Upper lobe of left lung (tissue), 6 donors: ENCODE data around the gene UBE2M. TPM values are rescaled to one million over a fixed set of nuclear protein-coding genes. Genes with fewer than 3 reads are reported as not detected.

Source experiments
- ATAC-seq, 2 donors: fragments of 200-7000 bp; cut with Tn5 transposase; one replicate each; pipeline ENCODE4 v1.9.1; 2022; ENCODE audit warnings: mild to moderate bottlenecking in 2 of 2, moderate library complexity in 2 of 2; ENCODE audit not compliant: low FRiP score in 2 of 2
- DNase-seq, 2 donors: peaks; one replicate each; pipeline ENCODE4 v3.0.0-alpha.2; 2019 to 2020
- H3K27ac ChIP-seq, 4 donors: fragments of 200-600 bp; sonication (generic); one replicate each; pipeline ENCODE4 v1.5.1; 2016 to 2019
- H3K27me3 ChIP-seq, 4 donors: fragments of 200-600 bp; sonication (generic); one replicate each; pipeline ENCODE4 v1.5.1; 2017 to 2019
- H3K36me3 ChIP-seq, 4 donors: fragments of 200-600 bp; sonication (generic); one replicate each; pipeline ENCODE4 v1.5.1; 2016 to 2019
- H3K4me1 ChIP-seq, 4 donors: fragments of 200-600 bp; sonication (generic); one replicate each; pipeline ENCODE4 v1.5.1; 2018 to 2019
- H3K4me3 ChIP-seq, 4 donors: fragments of 200-600 bp; sonication (generic); one replicate each; pipeline ENCODE4 v1.5.1; 2017 to 2019; ENCODE audit warnings: mild to moderate bottlenecking in 2 of 4, moderate library complexity in 1 of 4
- H3K9me3 ChIP-seq, 4 donors: fragments of 200-600 bp; sonication (generic); one replicate each; pipeline ENCODE4 v1.5.1; 2018 to 2019
- EP300 ChIP-seq, 4 donors: sonication (generic); formaldehyde crosslinking; IDR thresholded peaks; one replicate each; pipeline ENCODE4 v1.5.1; 2017; ENCODE audit warnings: antibody characterized with exemption in 4 of 4, control low read depth in 2 of 4
- POLR2A ChIP-seq, 4 donors: fragments of 450-650 bp; IDR thresholded peaks; one replicate each; pipeline ENCODE4 v1.5.1; 2016 to 2017; ENCODE audit warnings: antibody characterized with exemption in 4 of 4, mild to moderate bottlenecking in 2 of 4
- POLR2AphosphoS5 ChIP-seq, 2 donors: sonication (generic); formaldehyde crosslinking; IDR thresholded peaks; one replicate each; pipeline ENCODE4 v1.5.1; 2017; ENCODE audit warnings: antibody characterized with exemption in 2 of 2
- WGBS, 2 donors: methylation state at CpG; one replicate each; pipeline ENCODE4 v1.1.5; 2017 to 2018; 5-methylcytosine and 5-hydroxymethylcytosine counted together
- total RNA-seq, 6 donors: library from RNA; depleted of rRNA in 4 of 6; stranded (reverse); fragments of >200 nt in 4 of 6; gene quantifications; one replicate each; pipeline versions ENCODE4 v1.1.0 to v1.2.1, GENCODE V29; 2016 to 2021
- TF ChIP-seq, protein P1 (sequence below), 6 experiments: fragments of 450-650 bp in 4 of 6; fragments of 200-600 bp in 2 of 6; sonication (generic) in 2 of 6; IDR thresholded peaks; one replicate each; pipeline ENCODE4 v1.5.1; 2016 to 2019; ENCODE audit warnings: antibody characterized with exemption in 6 of 6
- donor health status: DM: no; HTN: no; CAD: no; lungs with moderate emphysema.
- donor health status: DM: no; HTN: yes; CAD: no; lungs with severe emphysema.

Gene UBE2M
- total RNA-seq, 6 donors from 2014 or later: 33.0 to 53.9 (median 41.6) TPM

DNA sequence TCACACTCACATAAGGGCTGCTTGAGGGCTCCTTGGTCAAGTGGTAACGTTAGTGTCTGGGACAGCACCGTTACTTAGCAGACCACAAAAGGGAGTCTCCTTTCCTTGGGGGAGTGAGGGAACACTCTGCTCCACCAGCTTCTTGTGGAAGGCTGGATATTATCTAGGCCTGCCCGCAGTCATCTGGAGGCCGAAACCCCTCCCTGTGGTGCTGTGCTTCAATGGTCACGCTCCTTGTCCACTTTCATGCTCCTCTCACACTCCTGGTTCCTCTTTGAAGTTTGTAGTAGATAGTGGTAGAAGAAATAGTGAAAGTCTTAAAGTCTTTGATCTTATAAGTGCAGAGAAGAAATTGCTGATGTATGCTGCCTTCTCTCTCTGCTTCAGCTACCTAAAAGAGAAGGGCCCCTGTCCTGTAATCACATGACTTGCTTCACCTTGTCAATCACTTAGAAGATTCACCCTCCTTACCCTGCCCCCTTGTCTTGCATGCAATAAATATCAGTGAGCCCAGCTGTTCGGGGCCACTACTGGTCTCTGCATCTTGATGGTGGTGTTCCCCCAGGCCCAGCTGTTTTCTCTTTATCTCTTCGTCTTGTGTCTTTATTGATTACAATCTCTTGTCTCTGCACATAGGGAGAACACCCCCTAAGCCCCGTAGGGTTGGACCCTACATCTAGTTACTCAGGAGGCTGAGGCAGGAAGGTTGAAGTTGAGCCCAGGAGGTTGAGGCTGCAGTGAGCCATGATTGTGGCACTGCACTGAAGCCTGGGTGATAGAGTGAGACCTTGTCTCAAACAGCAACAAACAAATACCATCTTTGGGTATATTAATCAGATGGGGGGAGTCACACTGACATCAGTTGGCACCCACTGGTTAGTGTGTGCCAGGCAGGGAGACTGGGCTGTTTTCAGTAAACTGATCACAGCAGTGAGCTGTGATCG lies 26.4 kb upstream of the UBE2M start:
- peaks cover 9 to 11% (median 9%) of the 10 kb centered on the region in 4 donors for H3K4me1 ChIP-seq
- WGBS, 2 donors: 89 to 93% methylated on average over 7 to 9 of the region's 9 CpGs
- no peak for ATAC-seq
- H3K4me3 ChIP-seq: no peak overlapping the region
- no peaks in the 10 kb centered on the region for H3K9me3 ChIP-seq
- H3K36me3 ChIP-seq: peaks cover 0 to 31% (median 19%) of the 10 kb centered on the region in 4 donors
- H3K27me3 ChIP-seq: no peaks in the 10 kb centered on the region
- DNase-seq: no peak
- no peak overlapping the region for H3K27ac ChIP-seq
- TF ChIP-seq, protein P1, sequence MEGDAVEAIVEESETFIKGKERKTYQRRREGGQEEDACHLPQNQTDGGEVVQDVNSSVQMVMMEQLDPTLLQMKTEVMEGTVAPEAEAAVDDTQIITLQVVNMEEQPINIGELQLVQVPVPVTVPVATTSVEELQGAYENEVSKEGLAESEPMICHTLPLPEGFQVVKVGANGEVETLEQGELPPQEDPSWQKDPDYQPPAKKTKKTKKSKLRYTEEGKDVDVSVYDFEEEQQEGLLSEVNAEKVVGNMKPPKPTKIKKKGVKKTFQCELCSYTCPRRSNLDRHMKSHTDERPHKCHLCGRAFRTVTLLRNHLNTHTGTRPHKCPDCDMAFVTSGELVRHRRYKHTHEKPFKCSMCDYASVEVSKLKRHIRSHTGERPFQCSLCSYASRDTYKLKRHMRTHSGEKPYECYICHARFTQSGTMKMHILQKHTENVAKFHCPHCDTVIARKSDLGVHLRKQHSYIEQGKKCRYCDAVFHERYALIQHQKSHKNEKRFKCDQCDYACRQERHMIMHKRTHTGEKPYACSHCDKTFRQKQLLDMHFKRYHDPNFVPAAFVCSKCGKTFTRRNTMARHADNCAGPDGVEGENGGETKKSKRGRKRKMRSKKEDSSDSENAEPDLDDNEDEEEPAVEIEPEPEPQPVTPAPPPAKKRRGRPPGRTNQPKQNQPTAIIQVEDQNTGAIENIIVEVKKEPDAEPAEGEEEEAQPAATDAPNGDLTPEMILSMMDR (IDR thresholded peaks at IDR 0.05): no peak
- TF ChIP-seq EP300 (IDR thresholded peaks at IDR 0.05) (no peak), POLR2A (IDR thresholded peaks at IDR 0.05) (no peak), POLR2AphosphoS5 (IDR thresholded peaks at IDR 0.05) (no peak)

DNA sequence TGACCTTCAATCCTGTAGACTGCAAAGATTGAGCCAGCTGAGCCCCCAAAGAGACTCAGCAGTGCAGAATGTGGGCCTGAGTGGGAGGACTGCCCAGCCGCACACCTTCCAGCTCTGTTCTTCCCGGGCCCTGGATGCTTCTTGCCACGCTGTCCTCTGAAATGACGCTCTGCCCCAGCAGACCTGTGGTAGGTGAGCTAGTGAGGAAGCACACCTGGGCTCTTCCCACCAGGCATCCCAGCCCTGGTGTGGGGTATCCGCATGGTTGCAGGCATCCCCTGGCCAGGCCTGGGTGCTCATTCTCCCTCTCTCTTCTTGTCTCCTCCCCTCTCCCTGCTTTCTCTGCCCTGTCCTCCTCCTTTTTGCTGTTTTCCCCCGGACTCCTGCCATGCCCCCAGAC lies 24.6 kb upstream of the UBE2M start:
- Histone ChIP-seq H3K27ac (no peak overlapping the region), H3K4me3 (no peak overlapping the region), H3K9me3 (no peaks in the 10 kb centered on the region), H3K4me1 (peaks cover 9 to 11% (median 9%) of the 10 kb centered on the region in 4 donors), H3K36me3 (peaks cover 0 to 31% (median 19%) of the 10 kb centered on the region in 4 donors), H3K27me3 (no peaks in the 10 kb centered on the region)
- TF ChIP-seq, protein P1 (IDR thresholded peaks at IDR 0.05): no peak
- no peak for TF ChIP-seq EP300 (IDR thresholded peaks at IDR 0.05)
- ATAC-seq: no peak
- 95 to 97% methylated on average over 6 of the region's 6 CpGs for WGBS, 2 donors
- DNase-seq: no peak

DNA sequence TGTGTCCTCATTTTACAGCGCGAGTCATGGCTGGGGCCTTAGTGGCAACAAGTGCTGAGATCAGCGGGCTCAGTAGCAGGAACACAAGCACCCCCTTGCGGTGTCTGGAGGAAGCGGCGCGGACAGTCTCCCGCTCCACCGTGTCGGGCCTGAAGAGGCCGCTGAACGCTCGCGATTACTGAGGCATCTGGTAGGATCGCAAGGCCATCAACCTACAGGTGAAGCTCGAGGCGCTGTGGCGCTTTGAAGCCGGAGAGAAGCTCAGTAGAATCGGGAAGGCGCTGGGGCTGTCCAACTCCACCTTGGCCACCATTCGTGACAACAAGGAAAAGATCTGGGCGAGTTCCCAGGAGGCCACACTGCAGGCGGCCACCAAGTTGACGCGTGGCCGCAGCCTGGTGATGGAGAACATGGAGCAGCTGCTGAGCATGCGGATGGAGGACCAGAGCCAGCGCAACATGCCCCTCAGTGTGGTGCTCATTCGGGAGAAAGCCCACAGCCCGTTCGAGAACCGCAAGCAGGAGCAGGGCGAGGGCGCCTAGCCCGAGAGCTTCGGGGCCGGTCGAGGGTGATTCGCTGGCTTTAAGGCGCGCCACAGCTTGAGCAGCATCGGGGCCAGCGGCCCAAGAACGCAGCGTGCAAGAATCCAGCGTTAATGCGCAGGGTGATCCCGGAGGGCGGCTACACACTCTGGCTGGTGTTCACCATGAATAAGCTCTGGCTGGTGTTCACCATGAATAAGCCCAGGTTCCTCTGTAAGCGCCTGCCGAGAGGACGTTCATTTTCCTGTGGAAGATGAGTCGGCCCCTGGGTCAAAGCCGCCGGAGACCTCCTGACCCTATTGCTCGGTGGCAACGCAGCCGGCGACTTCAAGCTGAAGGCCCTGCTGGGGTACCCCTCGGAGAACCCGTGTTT lies 23.1 kb upstream of the UBE2M start:
- Histone ChIP-seq H3K4me3 (no peak overlapping the region), H3K36me3 (peaks cover 0 to 31% (median 19%) of the 10 kb centered on the region in 4 donors), H3K27ac (peak overlapping the region; percentile 42 to 61 (median 50)), H3K4me1 (peaks cover 9 to 18% (median 12%) of the 10 kb centered on the region in 4 donors), H3K9me3 (no peaks in the 10 kb centered on the region), H3K27me3 (no peaks in the 10 kb centered on the region)
- peak; percentile 93 to 96 for ATAC-seq
- 71 to 74% methylated on average over 24 to 62 of the region's 62 CpGs for WGBS, 2 donors
- DNase-seq: peak; percentile 91 to 92
- TF ChIP-seq POLR2A (IDR thresholded peaks at IDR 0.05) (no peak), POLR2AphosphoS5 (IDR thresholded peaks at IDR 0.05) (peak in 1 of 2 donors; percentile 63), EP300 (IDR thresholded peaks at IDR 0.05) (no peak)
- TF ChIP-seq, protein P1 (IDR thresholded peaks at IDR 0.05): peak; percentile 85 to 97 (median 95)

DNA sequence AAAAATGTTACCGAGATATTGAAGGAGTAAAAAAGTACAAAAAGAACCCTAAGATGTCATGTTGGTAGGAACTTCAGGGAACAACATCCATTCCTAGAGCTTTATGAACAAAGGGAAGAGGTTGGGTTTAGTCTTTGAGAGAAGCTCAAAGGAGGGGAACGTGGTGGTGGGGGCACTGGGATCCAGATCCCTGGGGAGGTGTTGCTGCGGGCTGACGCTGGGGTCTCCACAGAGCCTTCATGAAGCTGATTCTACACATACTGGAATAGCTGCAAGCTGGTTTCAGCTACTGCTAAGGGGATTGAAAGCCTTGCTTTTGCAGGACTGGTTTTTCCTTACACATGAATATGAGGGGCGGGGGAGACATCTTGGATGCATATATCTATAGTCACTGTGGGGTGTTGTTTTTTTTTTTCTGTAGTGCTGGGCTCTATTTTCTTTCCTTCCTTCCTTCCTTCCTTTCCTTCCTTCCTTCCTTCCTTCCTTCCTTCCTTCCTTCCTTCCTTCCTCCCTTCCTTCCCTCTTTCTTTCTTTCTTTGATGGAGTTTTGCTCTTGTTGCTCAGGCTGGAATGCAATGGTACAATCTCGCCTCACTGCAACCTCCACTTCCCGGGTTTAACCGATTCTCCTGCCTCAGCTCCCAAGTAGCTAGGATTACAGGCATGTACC lies 21.2 kb upstream of the UBE2M start:
- 90 to 93% methylated on average over 8 of the region's 8 CpGs for WGBS, 2 donors
- no peak overlapping the region for H3K4me3 ChIP-seq
- ATAC-seq (no peak), DNase-seq (no peak)
- H3K27ac ChIP-seq: no peak overlapping the region
- H3K36me3 ChIP-seq: peaks cover 0 to 31% (median 17%) of the 10 kb centered on the region in 4 donors
- no peak for TF ChIP-seq EP300 (IDR thresholded peaks at IDR 0.05)
- no peaks in the 10 kb centered on the region for H3K9me3 ChIP-seq
- H3K4me1 ChIP-seq: peaks cover 15 to 28% (median 20%) of the 10 kb centered on the region in 4 donors
- no peaks in the 10 kb centered on the region for H3K27me3 ChIP-seq
